NCI-H1105 (cell line): ENCODE results near the gene TCP11L1.
A peak's percentile ranks its signal among the peaks of the same experiment; 100 is the strongest.
"Not testable (repeated sequence)": the region's sequence is repeated elsewhere in the genome, so short reads cannot be mapped to it uniquely, and the experiment has no call there.

ENCODE experiments used
- DNase-seq: peaks from one replicate; lab custom pipeline; 2025; lab: John Stamatoyannopoulos, UW

The TCP11L1 gene

DNA sequence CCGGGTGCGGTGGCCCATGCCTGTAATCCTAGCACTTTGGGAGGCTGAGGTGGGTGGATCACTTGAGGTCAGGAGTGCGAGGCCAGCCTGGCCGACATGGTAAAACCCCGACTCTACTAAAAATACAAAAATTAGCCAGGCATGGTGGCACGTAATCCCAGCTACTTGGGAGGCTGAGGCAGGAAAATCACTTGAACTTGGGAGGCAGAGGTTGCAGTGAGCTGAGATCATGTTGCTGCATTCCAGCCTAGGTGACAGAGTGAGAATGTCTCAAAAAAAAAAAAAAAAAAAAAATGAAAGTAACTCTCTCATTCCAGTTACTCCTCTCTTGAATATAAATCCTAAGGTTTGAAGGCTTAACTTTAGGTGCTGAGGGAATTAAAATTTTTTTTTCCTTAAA lies 10.2 kb upstream of the TCP11L1 start:
- DNase-seq = not testable (repeated sequence)

GRCh38 chr11:33033493-33033892 lies 5.9 kb upstream of the TCP11L1 start:
- DNase-seq = no peak

- DNase-seq = no peak
These were observed 4.4 kb upstream of the TCP11L1 start for GRCh38 chr11:33035011-33035410.

- DNase-seq = peak; percentile 58
These were observed 875 bp downstream of the TCP11L1 start for GRCh38 chr11:33040033-33040861.

DNA sequence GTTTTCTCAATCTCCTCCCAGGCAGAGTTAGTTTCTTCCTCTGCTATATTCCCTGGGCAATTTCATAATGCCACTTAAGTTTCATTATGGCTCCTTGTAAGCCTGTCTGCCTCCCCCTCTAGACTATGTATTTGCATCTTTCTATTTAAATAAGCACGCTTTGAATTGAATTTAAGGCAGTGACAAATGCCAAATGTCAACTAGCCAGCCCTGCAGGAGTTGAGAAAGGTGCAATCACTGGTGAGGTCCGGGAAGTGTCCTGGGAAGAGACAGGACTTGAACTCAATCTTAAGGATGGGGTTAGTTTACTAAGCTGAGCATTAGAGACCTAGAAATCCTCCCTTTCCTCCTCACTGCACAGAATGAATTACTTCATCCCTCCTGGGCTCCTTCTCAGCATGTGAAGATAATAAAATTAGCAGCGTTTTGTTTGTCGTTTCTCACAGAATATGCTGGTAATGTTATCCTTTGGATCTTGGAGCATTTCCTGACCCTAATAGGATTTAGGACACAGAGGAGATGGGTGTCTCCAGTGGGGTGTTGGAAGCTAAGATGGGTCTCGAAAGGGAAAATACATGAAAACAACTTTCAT lies 1.6 kb downstream of the TCP11L1 start:
- no peak for DNase-seq

DNA sequence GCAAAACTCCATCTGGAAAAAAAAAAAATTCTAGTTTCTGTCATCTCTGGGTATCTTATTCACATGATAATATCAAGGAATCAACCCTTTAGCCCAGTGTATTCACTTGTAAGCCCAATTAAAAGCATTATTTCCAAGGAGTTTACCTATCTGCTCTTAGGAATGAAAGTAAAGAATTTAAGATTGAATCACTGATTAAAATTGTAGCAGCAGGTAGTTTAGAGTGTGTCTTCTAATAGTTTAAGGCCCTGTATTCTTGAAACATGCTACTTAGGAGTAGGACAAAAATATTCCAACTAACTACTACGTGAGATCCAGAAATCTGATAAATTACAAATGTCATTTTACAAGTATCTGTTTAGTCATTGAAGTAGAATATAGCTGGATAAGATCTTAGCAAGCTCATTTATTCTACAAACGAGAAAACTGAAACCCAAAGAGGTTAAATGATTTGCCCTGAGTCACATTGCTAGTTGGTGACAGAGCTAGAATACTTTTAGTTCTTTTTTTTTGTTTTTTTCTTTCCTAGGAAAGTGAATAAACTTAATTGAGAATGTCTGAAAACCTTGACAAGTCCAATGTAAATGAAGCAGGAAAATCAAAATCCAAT lies 4.0 kb downstream of the TCP11L1 start:
- no peak for DNase-seq

DNA sequence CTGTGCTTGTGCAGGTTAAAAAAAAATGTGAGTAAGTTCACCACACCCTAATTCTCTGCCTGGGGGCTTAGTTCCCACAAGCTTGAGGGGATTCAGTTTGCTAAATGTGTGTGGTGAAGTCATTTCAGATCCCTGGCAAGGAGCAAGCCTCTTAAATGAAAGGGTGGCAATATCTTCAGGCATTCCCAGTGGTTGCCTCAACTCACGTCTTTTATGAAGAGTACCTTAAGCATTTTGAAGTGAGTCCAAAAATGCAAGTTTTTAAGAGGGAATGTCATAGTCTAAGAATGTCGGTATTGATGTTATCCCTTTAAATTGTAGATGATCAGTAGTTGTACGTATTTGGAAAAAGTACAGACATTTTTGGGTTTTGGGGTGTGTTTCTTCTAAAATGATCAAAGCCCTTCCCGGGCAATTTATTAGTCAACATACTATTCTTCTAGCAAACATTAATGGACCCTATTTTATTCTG lies 4.9 kb downstream of the TCP11L1 start:
- no peak for DNase-seq

- no peak for DNase-seq
These were observed 6.3 kb downstream of the TCP11L1 start for GRCh38 chr11:33045551-33046255.

- DNase-seq = not testable (repeated sequence)
These were observed 9.3 kb downstream of the TCP11L1 start for GRCh38 chr11:33048701-33049100.

DNA sequence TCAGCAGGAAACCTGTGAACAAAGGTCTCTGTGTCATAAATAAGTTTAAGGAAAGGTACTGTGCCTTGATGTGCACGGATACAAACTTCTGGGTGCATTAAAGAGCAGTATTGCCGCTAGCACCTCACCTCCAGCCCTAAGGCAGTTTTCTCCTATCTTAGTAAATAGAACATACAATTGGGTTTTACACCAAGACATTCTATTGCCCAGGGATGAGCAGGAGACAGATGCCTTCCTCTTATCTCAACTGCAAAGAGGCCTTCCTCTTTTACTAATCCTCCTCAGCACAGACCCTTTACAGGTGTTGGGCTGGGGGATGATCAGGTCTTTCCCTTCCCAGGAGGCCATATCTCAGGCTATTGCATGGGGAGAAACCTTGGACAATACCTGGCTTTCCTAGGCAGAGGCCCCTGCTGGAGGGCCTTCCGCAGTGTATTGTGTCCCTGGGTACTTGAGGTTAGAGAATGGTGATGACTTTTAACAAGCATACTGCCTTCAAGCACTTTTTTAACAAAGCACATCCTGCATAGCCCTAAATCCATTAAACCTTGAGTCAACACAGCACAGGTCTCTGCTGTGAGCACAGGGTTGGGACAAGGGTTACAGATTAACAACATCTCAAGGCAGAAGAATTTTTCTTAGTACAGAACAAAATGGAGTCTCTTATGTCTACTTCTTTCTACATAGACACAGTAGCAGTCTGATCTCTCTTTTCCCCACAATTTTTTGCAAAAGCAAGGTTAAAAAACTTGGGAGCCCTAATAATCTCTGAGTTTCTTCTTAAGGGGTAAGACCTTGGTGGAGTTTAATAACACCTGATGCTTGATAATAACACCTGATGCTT lies 10.4 kb downstream of the TCP11L1 start:
- DNase-seq = not testable (repeated sequence)

DNA sequence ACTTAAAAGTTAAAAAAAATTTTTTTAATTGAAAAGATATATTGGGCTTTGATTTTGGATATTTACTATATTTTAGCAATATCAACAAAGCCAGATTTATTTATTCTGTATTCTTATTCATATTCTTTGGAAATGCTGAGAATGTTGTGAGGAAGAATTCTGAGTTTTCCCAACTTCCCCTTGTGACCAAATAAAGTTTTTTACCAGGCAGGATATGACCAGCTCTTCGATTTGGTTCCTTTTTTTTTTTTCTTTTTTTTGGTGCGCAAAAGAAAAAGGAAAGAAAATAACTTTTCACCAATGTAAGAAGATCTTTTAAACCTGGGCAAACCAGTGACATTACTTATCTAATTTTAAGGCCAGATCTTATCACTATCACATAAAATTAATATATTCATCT lies 12.9 kb downstream of the TCP11L1 start:
- DNase-seq = no peak

DNA sequence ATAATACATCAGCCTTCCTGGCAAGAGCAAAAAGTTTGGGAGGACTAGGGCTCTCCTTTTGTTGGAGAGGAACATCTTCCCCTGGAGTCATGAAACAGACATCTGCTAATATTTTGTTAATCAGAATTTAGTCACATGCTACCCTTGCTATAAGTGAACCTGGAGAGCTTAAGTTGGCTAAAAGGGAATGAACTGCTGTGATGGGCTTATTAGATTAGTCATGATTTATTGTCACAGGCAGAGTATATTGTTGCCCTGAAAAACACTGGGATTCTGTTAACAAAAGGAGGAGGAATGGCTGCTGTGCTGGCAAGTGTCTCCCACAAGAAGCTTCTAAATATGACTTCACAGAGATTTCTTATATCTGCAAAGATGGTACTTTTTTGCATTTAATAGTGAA lies 16.0 kb downstream of the TCP11L1 start:
- no peak for DNase-seq

GRCh38 chr11:33057284-33057683 lies 17.9 kb downstream of the TCP11L1 start:
- DNase-seq = no peak

DNA sequence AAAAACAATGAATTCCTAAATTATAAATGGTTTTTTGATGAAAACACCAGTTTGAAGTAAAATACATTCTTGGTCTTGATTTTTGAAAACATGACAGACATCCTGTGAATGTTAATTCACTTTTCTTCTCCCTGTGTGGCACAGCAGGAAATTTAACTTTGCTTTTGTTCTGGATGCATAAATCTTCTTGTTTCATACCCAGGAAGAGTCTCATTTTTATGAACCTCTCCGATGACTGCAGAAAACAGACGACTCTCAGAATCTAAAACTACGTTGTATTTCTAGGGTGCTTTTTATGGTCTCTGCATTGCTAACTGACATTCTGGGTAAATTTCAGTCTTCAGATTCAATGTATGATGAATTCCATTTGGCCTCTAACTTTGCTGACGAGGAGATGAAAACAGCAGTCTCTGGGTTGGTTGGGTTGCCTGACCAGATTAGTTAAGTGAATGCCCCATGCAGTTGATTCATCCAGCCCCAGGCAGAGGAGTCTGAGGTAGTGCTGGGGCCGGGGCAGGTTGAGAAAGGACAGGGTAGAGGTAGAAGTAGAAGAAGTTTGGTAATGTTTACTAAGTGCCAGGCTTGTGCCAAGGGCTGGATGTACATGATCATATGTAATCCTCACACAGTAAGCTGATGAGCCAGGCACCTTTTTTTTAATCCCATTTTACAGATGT lies 20.1 kb downstream of the TCP11L1 start:
- DNase-seq = no peak

DNA sequence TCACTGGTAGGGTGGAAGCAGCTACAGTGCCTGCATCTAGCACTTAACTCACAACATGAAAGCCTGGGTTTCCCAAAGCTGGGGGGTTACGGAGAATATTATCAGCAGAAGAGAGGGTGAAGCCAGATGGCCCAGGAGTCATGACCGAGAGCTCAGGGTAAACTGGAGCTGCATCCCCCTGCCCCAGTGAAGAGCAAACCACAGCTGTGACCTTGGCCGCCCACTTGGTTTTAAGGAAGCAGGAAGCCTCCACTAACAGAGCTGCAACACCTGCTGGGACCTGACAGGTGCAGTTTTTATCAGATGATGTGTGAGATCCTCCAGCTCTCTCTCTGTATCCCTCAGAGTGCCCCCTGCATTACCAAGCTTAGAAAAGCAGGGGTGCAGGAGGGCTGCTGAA lies 20.9 kb downstream of the TCP11L1 start:
- no peak for DNase-seq

DNA sequence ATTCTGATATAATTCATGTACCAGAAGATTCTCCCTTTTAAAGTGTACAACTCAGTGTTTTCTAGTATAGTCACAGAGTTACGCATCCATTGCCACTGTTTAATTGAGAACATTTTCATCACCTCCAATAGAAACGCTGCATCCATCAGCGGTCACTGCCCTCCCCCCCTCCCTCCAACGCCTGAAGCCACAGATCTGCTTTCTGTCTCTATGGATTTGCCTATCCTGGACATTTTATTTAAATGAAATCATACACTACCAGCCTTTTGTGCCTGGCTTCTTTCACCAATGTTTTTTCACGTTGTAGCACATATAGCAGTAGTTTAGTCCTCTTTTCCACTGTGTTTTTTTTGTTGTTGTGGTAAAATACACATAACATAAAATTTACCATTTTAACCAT lies 22.8 kb downstream of the TCP11L1 start:
- DNase-seq = no peak

DNA sequence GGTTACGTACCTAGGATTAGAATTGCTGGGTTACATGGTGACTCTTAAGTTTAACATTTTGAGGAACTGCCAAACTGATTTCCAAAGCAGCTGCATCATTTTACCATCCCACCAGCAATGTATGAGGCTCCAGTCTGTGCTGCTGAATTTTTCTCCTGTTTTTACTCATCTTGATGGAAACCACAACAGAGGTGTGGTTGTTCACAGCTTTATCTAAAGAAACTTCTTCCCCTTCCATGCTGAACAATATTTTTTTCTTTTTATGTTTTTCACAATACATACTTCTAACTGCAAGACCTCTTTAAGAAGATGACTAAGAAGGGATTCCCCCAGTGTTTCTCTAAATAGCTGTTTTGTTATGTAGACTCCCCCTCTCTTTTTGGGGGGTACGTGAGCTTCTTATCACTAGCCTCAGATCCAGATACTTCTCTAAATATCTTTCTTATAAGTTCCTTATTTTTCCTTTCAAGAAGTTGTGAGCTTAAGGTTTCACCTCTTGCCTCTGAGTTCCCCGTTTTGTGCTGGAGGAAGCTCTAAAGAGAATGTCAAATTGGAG lies 24.0 kb downstream of the TCP11L1 start:
- DNase-seq = no peak

DNA sequence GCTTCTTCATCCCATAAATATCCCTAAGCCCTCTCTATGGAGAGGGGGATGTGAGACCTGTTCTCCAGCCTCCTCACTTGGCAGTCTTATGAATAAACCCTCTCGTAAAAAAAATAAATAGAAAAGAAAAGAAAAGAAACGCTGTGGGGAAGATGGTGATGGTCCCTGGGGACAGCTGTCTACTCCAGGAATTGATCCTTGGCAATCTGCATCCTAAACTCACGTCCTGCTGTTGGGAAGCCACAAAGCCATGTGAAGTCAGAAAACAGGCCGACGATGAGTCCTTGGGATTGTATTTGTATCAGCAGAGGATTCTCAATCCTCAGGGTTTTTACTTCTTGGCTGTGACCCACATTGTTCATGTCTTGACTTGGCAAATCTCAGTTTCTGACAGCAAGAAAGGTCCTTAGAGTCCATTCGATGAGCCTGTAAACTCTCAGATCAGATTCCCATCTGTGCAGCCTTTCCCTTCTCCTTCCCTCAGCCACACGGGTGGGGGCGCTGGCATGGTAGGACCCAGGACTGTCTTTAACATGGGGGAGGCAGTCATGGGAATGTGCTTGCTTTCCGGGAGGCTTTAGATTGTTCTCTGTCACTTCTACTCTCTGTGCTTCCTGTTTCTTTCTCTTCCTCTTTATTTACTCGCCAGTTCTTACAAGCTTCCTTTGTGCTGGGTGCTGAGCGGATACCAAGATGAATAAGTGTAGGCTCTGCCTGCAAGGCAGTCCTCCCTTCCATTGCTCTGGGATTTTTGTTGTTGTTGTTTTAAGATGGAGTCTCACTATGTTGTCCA lies 24.9 kb downstream of the TCP11L1 start:
- no peak for DNase-seq

DNA sequence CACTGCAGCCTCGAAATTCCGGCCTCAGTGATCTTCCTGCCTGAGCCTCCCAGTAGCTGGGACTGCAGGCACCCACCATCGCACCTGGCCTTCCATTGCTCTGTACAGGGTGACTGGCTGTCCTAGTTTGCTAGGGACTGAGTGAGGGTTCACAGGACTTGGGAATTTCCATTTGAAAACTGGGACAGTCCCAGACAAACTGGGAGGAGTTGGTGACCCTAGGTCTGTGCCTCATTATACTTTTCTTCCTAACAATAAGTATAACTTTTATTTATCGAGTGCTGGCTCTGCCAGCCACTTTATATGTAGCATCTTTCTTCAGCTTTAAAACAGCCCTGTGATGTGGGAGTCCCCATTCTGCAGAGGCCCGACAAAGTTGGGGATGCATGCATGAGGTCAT lies 25.5 kb downstream of the TCP11L1 start:
- DNase-seq = no peak
